Ovary (tissue), 3 donors: ENCODE data around the gene TMUB2.

Experiments used
- CTCF ChIP-seq, 3 donors: fragments of 450-650 bp in 2 of 3; fragments of 200-600 bp in 1 of 3; IDR thresholded peaks; one replicate each; pipeline versions ENCODE4 v1.5.1 to v1.8.0; 2016 to 2022; ENCODE audit warnings: antibody characterized with exemption in 3 of 3, mild to moderate bottlenecking in 1 of 3
- EP300 ChIP-seq: sonication (generic); formaldehyde crosslinking; IDR thresholded peaks from one replicate; pipeline ENCODE4 v1.6.1; 2017; ENCODE audit warnings: antibody characterized with exemption
- POLR2A ChIP-seq: fragments of 450-650 bp; IDR thresholded peaks from one replicate; pipeline ENCODE4 v1.6.1; 2017; ENCODE audit warnings: antibody characterized with exemption, mild to moderate bottlenecking, moderate library complexity
- donor health status: DM: no; HTN: no; CAD: no.

- TF ChIP-seq CTCF (IDR thresholded peaks at IDR 0.05) (no peak), POLR2A (no peak), EP300 (no peak)
Measured at GRCh38 chr17:44223541-44224071, 36.8 kb downstream of the TMUB2 start.
